Vagina (tissue), 2 donors: Measurements from ENCODE around the gene CTAGE1.

ENCODE experiments used
- POLR2A ChIP-seq, 2 donors: fragments of 450-650 bp; IDR thresholded peaks; one replicate each; pipeline ENCODE4 v1.6.1; 2017; ENCODE audit warnings: antibody characterized with exemption in 2 of 2, mild to moderate bottlenecking in 2 of 2, moderate library complexity in 2 of 2
- TF ChIP-seq, protein P1 (sequence below), 3 experiments: fragments of 450-650 bp in 2 of 3; fragments of 200-600 bp in 1 of 3; sonication (generic) in 1 of 3; IDR thresholded peaks; one replicate each; pipeline ENCODE4 v1.5.1; 2017 to 2019; ENCODE audit warnings: antibody characterized with exemption in 3 of 3, mild to moderate bottlenecking in 2 of 3, moderate library complexity in 2 of 3

DNA sequence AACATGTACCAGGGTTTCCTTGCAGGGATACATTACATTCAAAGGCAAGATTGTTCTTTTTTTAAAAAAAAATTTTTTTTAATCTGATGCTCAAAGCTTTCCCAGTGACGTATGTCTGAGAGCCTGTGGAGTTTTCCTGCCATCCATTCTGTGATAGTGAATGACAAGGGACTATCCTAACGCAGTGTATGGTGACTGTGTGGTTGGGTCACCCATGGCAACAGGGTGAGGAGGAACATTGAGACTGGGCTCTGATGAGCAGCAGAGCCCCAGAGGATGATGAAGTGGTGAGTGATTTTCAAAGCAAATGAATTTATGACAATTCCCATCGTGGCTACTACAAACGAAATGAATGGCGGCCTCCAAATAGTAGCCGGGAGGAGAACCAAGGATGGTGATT, 28.6 kb upstream of the CTAGE1 start:
- TF ChIP-seq POLR2A (IDR thresholded peaks at IDR 0.05), result no peak
- TF ChIP-seq, protein P1, sequence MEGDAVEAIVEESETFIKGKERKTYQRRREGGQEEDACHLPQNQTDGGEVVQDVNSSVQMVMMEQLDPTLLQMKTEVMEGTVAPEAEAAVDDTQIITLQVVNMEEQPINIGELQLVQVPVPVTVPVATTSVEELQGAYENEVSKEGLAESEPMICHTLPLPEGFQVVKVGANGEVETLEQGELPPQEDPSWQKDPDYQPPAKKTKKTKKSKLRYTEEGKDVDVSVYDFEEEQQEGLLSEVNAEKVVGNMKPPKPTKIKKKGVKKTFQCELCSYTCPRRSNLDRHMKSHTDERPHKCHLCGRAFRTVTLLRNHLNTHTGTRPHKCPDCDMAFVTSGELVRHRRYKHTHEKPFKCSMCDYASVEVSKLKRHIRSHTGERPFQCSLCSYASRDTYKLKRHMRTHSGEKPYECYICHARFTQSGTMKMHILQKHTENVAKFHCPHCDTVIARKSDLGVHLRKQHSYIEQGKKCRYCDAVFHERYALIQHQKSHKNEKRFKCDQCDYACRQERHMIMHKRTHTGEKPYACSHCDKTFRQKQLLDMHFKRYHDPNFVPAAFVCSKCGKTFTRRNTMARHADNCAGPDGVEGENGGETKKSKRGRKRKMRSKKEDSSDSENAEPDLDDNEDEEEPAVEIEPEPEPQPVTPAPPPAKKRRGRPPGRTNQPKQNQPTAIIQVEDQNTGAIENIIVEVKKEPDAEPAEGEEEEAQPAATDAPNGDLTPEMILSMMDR (IDR thresholded peaks at IDR 0.05), result no peak
